Esophagus squamous epithelium (tissue), 5 donors: ENCODE results near the gene IL18. TPM values are rescaled to one million over a fixed set of nuclear protein-coding genes. Genes with fewer than 3 reads are reported as not detected.

ENCODE experiments used
- DNase-seq: peaks from one replicate; lab custom pipeline; 2025; lab: John Stamatoyannopoulos, UW
- H3K27ac ChIP-seq, 4 donors: fragments of 200-600 bp; sonication (generic); one replicate each; pipeline ENCODE4 v1.5.1; 2016 to 2019; ENCODE audit warnings: mild to moderate bottlenecking in 1 of 4
- H3K27me3 ChIP-seq, 4 donors: fragments of 200-600 bp; sonication (generic); 1 replicate in 3 of 4; 2 replicates in 1 of 4; pipeline versions ENCODE4 v1.5.1 to v1.6.0; 2017 to 2021; ENCODE audit warnings: antibody characterized with exemption in 1 of 4
- H3K36me3 ChIP-seq, 3 donors: fragments of 200-600 bp; sonication (generic); one replicate each; pipeline ENCODE4 v1.5.1; 2016 to 2019
- H3K4me1 ChIP-seq, 3 donors: fragments of 200-600 bp; sonication (generic); one replicate each; pipeline ENCODE4 v1.5.1; 2017 to 2019
- H3K4me3 ChIP-seq, 4 donors: fragments of 200-600 bp; sonication (generic); 1 replicate in 3 of 4; 2 replicates in 1 of 4; pipeline ENCODE4 v1.5.1; 2016 to 2019; ENCODE audit warnings: mild to moderate bottlenecking in 2 of 4, moderate library complexity in 1 of 4
- H3K9me3 ChIP-seq, 3 donors: fragments of 200-600 bp; sonication (generic); one replicate each; pipeline ENCODE4 v1.5.1; 2016 to 2019
- CTCF ChIP-seq, 6 experiments: fragments of 450-650 bp in 4 of 6; fragments of 200-600 bp in 2 of 6; sonication (generic) in 2 of 6; IDR thresholded peaks; one replicate each; pipeline ENCODE4 v1.5.1; 2016 to 2019; ENCODE audit warnings: antibody characterized with exemption in 6 of 6, mild to moderate bottlenecking in 4 of 6, moderate library complexity in 4 of 6
- POLR2A ChIP-seq, 4 donors: fragments of 450-650 bp; IDR thresholded peaks; one replicate each; pipeline ENCODE4 v1.6.1; 2017; ENCODE audit warnings: antibody characterized with exemption in 4 of 4, mild to moderate bottlenecking in 4 of 4, moderate library complexity in 3 of 4
- WGBS, 2 donors: methylation state at CpG; one replicate each; pipeline ENCODE4 v1.1.5; 2018; 5-methylcytosine and 5-hydroxymethylcytosine counted together
- intact Hi-C: fragments of 100-400 bp; cut with DNase I; formaldehyde crosslinking; loops from one replicate; pipeline ENCODE4 v1.15.0; 2022
- total RNA-seq, 4 donors: library from RNA; depleted of rRNA; stranded (reverse); fragments of >200 nt; gene quantifications; one replicate each; pipeline ENCODE4 v1.1.0, GENCODE V29; 2016
- donor health status: DM: yes; HTN: yes; CAD: no.

The IL18 gene
- total RNA-seq: 100 to 1,000 TPM in 2 of 4 donors, 10 to 100 TPM in 2; 43.7 to 125 (median 98.3) TPM

- Histone ChIP-seq H3K27me3 (no peaks in the 10 kb centered on the region), H3K27ac (peak within 1 kb of the TSS; percentile 80 to 88 (median 81)), H3K9me3 (no peaks in the 10 kb centered on the region), H3K4me1 (peaks cover 0 to 56% (median 21%) of the 10 kb centered on the region in 3 donors), H3K36me3 (no peaks in the 10 kb centered on the region), H3K4me3 (peak within 1 kb of the TSS; percentile 34 to 59 (median 46))
- peak in 1 of 4 donors; percentile 69 for TF ChIP-seq POLR2A (IDR thresholded peaks at IDR 0.05)
- no peak for TF ChIP-seq CTCF (IDR thresholded peaks at IDR 0.05)
- 24 to 40% methylated on average over 12 of the region's 12 CpGs for WGBS, 2 donors
- intact Hi-C loops: no loop called here
- no peak for DNase-seq
Observed at GRCh38 chr11:112163875-112164685, at the start of gene IL18. Gene IL18, minus strand, starts transcription at chr11:112164094. Its CDS starts 9,041 bp downstream, at chr11:112155053.

GRCh38 chr11:112212710-112213109 is 48.8 kb upstream of the IL18 start:
- Histone ChIP-seq H3K36me3 (no peaks in the 10 kb centered on the region), H3K4me3 (no peak overlapping the region), H3K27me3 (no peaks in the 10 kb centered on the region), H3K4me1 (peaks cover 0 to 7% (median 0%) of the 10 kb centered on the region in 3 donors), H3K27ac (no peak overlapping the region), H3K9me3 (no peaks in the 10 kb centered on the region)
- DNase-seq: no peak
- no peak for TF ChIP-seq POLR2A (IDR thresholded peaks at IDR 0.05)
- no peak for TF ChIP-seq CTCF (IDR thresholded peaks at IDR 0.05)
- intact Hi-C loops: no loop called here

GRCh38 chr11:112212290-112212689 is 48.4 kb upstream of the IL18 start:
- DNase-seq: no peak
- WGBS, 2 donors: 32 to 65% methylated on average over 3 of the region's 3 CpGs
- Histone ChIP-seq H3K27me3 (no peaks in the 10 kb centered on the region), H3K4me3 (no peak overlapping the region), H3K4me1 (peaks cover 0 to 7% (median 0%) of the 10 kb centered on the region in 3 donors), H3K27ac (no peak overlapping the region), H3K9me3 (no peaks in the 10 kb centered on the region), H3K36me3 (no peaks in the 10 kb centered on the region)
- TF ChIP-seq POLR2A (IDR thresholded peaks at IDR 0.05): no peak
- TF ChIP-seq CTCF (IDR thresholded peaks at IDR 0.05): no peak
- intact Hi-C loops: no loop called here

- H3K27ac ChIP-seq: no peak overlapping the region
- H3K4me1 ChIP-seq: peaks cover 0 to 7% (median 0%) of the 10 kb centered on the region in 3 donors
- no peaks in the 10 kb centered on the region for H3K9me3 ChIP-seq
- H3K27me3 ChIP-seq: no peaks in the 10 kb centered on the region
- H3K4me3 ChIP-seq: no peak overlapping the region
- 28 to 52% methylated on average over 2 of the region's 2 CpGs for WGBS, 2 donors
- H3K36me3 ChIP-seq: no peaks in the 10 kb centered on the region
- no peak for DNase-seq
- intact Hi-C loops: no loop called here
- TF ChIP-seq POLR2A (IDR thresholded peaks at IDR 0.05) (no peak), CTCF (IDR thresholded peaks at IDR 0.05) (no peak)
Observed at GRCh38 chr11:112211536-112211935, 47.6 kb upstream of the IL18 start.

- no peak overlapping the region for H3K4me3 ChIP-seq
- H3K4me1 ChIP-seq: peaks cover 0 to 7% (median 0%) of the 10 kb centered on the region in 3 donors
- no peaks in the 10 kb centered on the region for H3K36me3 ChIP-seq
- H3K9me3 ChIP-seq: no peaks in the 10 kb centered on the region
- no peak for DNase-seq
- WGBS, 2 donors: 83 to 87% methylated on average over 1 of the region's 1 CpG
- H3K27ac ChIP-seq: no peak overlapping the region
- H3K27me3 ChIP-seq: no peaks in the 10 kb centered on the region
- TF ChIP-seq CTCF (IDR thresholded peaks at IDR 0.05) (no peak), POLR2A (IDR thresholded peaks at IDR 0.05) (no peak)
- intact Hi-C loops: no loop called here
Observed at GRCh38 chr11:112210890-112211289, 47.0 kb upstream of the IL18 start.
